Measurements from ENCODE around the gene LRRC75A. TPM values are rescaled to one million over a fixed set of nuclear protein-coding genes. Genes with fewer than 3 reads are reported as not detected.

Gene LRRC75A
- total RNA-seq, 1 donor from 2014 or later = 0.98 TPM

DNA sequence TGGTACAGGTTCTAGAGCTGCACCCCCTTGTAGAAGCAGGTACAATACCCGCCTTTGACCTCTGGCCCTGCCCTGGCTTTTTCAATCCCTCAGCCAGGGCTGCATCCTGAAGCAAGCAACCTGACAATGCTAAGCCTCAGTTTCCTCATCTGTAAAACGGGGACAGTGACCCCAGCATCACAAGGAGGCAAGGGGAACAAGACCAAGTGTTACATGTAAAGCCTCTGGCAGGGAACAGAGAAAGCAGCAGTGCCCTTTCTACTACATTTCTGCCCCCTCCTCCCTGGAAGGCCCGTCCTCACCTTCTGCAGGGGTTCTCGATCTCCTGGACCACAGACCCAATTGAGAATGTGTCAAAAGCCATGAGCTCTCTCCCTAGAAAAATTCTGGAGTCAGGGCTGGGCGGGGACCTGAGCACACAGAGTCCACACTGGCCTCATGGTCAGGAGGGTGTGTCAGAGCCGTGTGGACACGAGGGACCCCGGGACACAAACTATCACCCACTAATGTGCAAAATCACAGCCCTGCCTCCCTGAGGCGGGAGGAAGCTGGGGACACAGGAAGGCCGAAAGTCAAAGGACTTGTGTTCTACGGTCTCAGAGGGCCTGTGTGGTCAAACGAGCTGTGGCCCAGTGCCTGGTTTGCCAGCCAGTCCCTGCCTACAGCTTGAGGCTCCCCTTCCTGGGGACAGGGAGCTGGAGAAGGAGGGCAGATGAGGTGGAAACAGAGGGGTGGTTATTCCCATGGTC lies 27.5 kb downstream of the LRRC75A start:
- no peaks in the 10 kb centered on the region for H3K27me3 Mint-ChIP-seq
- ATAC-seq (ENCODE audit: low read depth) (no peak), DNase-seq (no peak)
- no peak for TF ChIP-seq CTCF (IDR thresholded peaks at IDR 0.05)
- H3K27ac Mint-ChIP-seq = no peak overlapping the region
- intact Hi-C loops (cut with micrococcal nuclease) = no loop called here
- H3K4me1 Mint-ChIP-seq = no peaks in the 10 kb centered on the region
- no peaks in the 10 kb centered on the region for H3K9me3 Mint-ChIP-seq
- POLR2A ChIA-PET = interaction anchor here (0.6 kb wide), 1 partner anchor 173 kb away, joined by 4 read pairs; no protein-coding TSS in a partner anchor
- no peaks in the 10 kb centered on the region for H3K36me3 Mint-ChIP-seq (ENCODE audit: low read depth)
- CTCF ChIA-PET = no interaction called here
- H3K4me3 Mint-ChIP-seq = no peak overlapping the region

DNA sequence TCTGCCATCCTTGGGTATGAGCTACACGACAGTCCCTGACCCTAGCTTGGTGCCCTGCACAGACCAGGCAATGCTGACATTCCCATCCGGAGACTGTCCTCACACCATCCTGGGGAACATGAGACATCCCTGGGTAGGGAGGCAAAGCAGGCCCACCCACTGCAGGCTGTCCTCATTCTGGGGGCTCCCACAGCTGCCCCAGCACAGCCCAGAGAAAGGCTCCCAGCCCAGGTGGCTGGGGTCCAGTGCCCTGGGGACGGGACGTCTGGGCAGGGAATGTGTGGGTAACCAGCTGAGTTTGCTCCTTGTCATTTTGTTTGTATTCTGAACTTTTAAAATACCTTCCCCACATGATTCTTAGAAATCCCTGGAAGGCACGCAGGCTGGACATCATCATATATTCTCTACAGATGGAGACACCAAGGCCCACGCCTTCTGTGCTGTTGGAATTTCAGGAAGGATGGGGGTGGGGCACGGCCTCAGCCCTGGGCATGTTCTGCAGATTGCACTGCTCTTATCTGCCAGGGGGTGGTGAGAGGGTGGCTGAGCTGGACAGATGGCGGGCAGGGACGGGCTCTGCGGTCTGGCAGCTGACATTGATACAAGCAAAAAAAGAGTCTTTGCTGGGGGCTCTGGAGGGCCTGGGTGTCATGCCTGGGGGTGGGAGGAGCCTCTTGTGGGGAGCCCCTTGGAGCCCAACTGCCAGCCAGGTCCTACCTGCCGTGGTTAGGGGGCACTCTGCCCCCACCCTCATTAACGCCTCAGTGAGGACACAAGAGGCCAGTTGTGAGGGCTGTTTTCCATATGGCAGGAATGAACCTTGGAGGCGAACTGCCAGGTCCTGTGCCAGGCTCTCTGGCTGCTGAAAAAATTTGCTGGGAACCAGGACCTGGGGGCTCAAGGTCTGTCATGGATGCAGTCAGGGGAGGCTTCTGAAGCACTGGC lies 28.4 kb downstream of the LRRC75A start:
- Mint-ChIP-seq H3K36me3 (ENCODE audit: low read depth) (no peaks in the 10 kb centered on the region), H3K27ac (no peak overlapping the region), H3K4me1 (no peaks in the 10 kb centered on the region), H3K9me3 (no peaks in the 10 kb centered on the region), H3K27me3 (no peaks in the 10 kb centered on the region), H3K4me3 (no peak overlapping the region)
- ATAC-seq (ENCODE audit: low read depth) (no peak), DNase-seq (no peak)
- CTCF ChIA-PET = interaction anchor here (1.7 kb wide), 1 partner anchor 10 kb away, joined by 4 read pairs; no protein-coding TSS in a partner anchor
- intact Hi-C loops (cut with micrococcal nuclease) = no loop called here
- POLR2A ChIA-PET = no interaction called here
- TF ChIP-seq CTCF (IDR thresholded peaks at IDR 0.05) = no peak

GRCh38 chr17:16462070-16462864 lies 29.7 kb downstream of the LRRC75A start:
- POLR2A ChIA-PET = no interaction called here
- CTCF ChIA-PET = interaction anchor here (1.7 kb wide), 1 partner anchor 9 kb away, joined by 4 read pairs; no protein-coding TSS in a partner anchor
- Mint-ChIP-seq H3K4me1 (no peaks in the 10 kb centered on the region), H3K27me3 (no peaks in the 10 kb centered on the region), H3K27ac (no peak overlapping the region), H3K9me3 (no peaks in the 10 kb centered on the region), H3K4me3 (no peak overlapping the region), H3K36me3 (ENCODE audit: low read depth) (no peaks in the 10 kb centered on the region)
- no peak for ATAC-seq (ENCODE audit: low read depth)
- intact Hi-C loops (cut with micrococcal nuclease) = no loop called here
- DNase-seq = no peak
- TF ChIP-seq CTCF (IDR thresholded peaks at IDR 0.05) = no peak

DNA sequence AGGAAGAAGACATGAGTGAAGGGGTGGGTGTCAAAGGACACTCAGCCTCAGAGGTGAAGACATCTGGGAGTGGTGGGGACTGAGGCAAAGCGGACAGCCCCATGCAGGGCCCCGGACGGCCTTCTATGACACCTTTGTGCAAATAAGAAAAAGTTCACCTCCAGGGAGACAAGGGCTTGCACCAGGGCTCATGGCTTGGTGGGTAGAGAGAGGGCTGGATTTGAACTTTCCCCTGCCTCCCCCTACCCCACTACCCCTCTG lies 30.5 kb downstream of the LRRC75A start:
- Mint-ChIP-seq H3K4me1 (no peaks in the 10 kb centered on the region), H3K27ac (no peak overlapping the region), H3K36me3 (ENCODE audit: low read depth) (no peaks in the 10 kb centered on the region), H3K27me3 (no peaks in the 10 kb centered on the region), H3K9me3 (no peaks in the 10 kb centered on the region), H3K4me3 (no peak overlapping the region)
- POLR2A ChIA-PET = no interaction called here
- CTCF ChIA-PET = no interaction called here
- TF ChIP-seq CTCF (IDR thresholded peaks at IDR 0.05) = no peak
- ATAC-seq (ENCODE audit: low read depth) = no peak
- no peak for DNase-seq
- intact Hi-C loops (cut with micrococcal nuclease) = no loop called here

Measured in activated B cell treated with CpG ODN at 0.5 μM for 24 hours (primary cell).